Activated naive CD4-positive, alpha-beta T cell (primary cell): ENCODE data around the gene TMEM178A.
"Not testable (repeated sequence)": the region's sequence is repeated elsewhere in the genome, so short reads cannot be mapped to it uniquely, and the experiment has no call there.

Experiments used
- DNase-seq, 4 experiments: peaks; one replicate each; lab custom pipeline; 2025; lab: John Stamatoyannopoulos, UW

Gene TMEM178A

GRCh38 chr2:39648580-39648979, 17.1 kb upstream of the TMEM178A start:
- no peak for DNase-seq

- no peak for DNase-seq
Measured at GRCh38 chr2:39649511-39649910, 16.2 kb upstream of the TMEM178A start.

- no peak for DNase-seq
Measured at GRCh38 chr2:39650468-39650867, 15.2 kb upstream of the TMEM178A start.

GRCh38 chr2:39656215-39656614, 9.5 kb upstream of the TMEM178A start:
- not testable (repeated sequence) for DNase-seq

- DNase-seq, result no peak
Measured at GRCh38 chr2:39657287-39657937, 8.3 kb upstream of the TMEM178A start.

- no peak for DNase-seq
Measured at GRCh38 chr2:39658371-39658770, 7.3 kb upstream of the TMEM178A start.

- DNase-seq, result no peak
Measured at GRCh38 chr2:39659765-39660611, 5.7 kb upstream of the TMEM178A start.

GRCh38 chr2:39660612-39661236, 5.0 kb upstream of the TMEM178A start:
- no peak for DNase-seq

GRCh38 chr2:39661826-39662225, 3.9 kb upstream of the TMEM178A start:
- DNase-seq, result no peak

GRCh38 chr2:39663187-39663930, 2.4 kb upstream of the TMEM178A start:
- DNase-seq, result no peak

- no peak for DNase-seq
Measured at GRCh38 chr2:39664232-39664887, 1.4 kb upstream of the TMEM178A start.

GRCh38 chr2:39664888-39665591, 677 bp upstream of the TMEM178A start:
- DNase-seq, result no peak

- DNase-seq, result no peak
Measured at GRCh38 chr2:39666491-39667101, 879 bp downstream of the TMEM178A start.

GRCh38 chr2:39667104-39667885, 1.6 kb downstream of the TMEM178A start:
- no peak for DNase-seq

- DNase-seq, result no peak
Measured at GRCh38 chr2:39667886-39668276, 2.2 kb downstream of the TMEM178A start.

- DNase-seq, result no peak
Measured at GRCh38 chr2:39668576-39669080, 2.9 kb downstream of the TMEM178A start.

GRCh38 chr2:39671604-39672003, 5.9 kb downstream of the TMEM178A start:
- DNase-seq, result no peak

GRCh38 chr2:39673018-39673417, 7.3 kb downstream of the TMEM178A start:
- DNase-seq, result no peak

GRCh38 chr2:39676342-39676741, 10.6 kb downstream of the TMEM178A start:
- no peak for DNase-seq

GRCh38 chr2:39678170-39678569, 12.5 kb downstream of the TMEM178A start:
- no peak for DNase-seq
